PC-9 (cell line): ENCODE results near the gene SPATC1L. TPM values are rescaled to one million over a fixed set of nuclear protein-coding genes. Genes with fewer than 3 reads are reported as not detected.
"Not testable (repeated sequence)": the region's sequence is repeated elsewhere in the genome, so short reads cannot be mapped to it uniquely, and the experiment has no call there.

Experiments
- BruUV-seq: library from RNA; stranded (reverse); fragments of 400-500 nt; replicated peaks from 2 replicates; lab custom pipeline; 2021; lab: Mats Ljungman, UMichigan
- CTCF ChIA-PET: fragments of 300-600 bp; sonication (Branson Sonifier 250); formaldehyde crosslinking; loops from one replicate; lab custom pipeline; 2022; ENCODE audit warnings: antibody characterized with exemption; lab: Charles Lee
- POLR2A ChIA-PET: fragments of 300-600 bp; sonication (Branson Sonifier 250); formaldehyde crosslinking; loops from one replicate; lab custom pipeline; 2022; ENCODE audit warnings: antibody characterized with exemption; ENCODE audit not compliant: unreplicated experiment; lab: Charles Lee
- DNase-seq, 2 experiments: peaks; one replicate each; pipeline versions ENCODE4 v3.0.0 to v3.0.0-alpha.2; 2015 to 2022; ENCODE audit warnings: mixed read lengths in 1 of 2
- H2AFZ ChIP-seq: fragments of 200-600 bp; sonication (generic); 2 replicates; pipeline ENCODE4 v1.8.1; 2017; ENCODE audit warnings: antibody characterized with exemption
- H3F3A ChIP-seq: fragments of 200-600 bp; sonication (generic); 2 replicates; pipeline ENCODE4 v1.8.1; 2017; ENCODE audit warnings: antibody characterized with exemption, mild to moderate bottlenecking, low read depth; ENCODE audit not compliant: insufficient read depth
- H3K27ac ChIP-seq: fragments of 200-600 bp; sonication (generic); 2 replicates; pipeline ENCODE4 v1.6.1; 2016; ENCODE audit warnings: mixed run types
- H3K27me3 ChIP-seq: fragments of 200-600 bp; sonication (generic); 2 replicates; pipeline ENCODE4 v1.6.1; 2016; ENCODE audit warnings: low read depth, mixed run types; ENCODE audit not compliant: insufficient read depth
- H3K36me3 ChIP-seq: fragments of 200-600 bp; sonication (generic); 2 replicates; pipeline ENCODE4 v1.6.1; 2016; ENCODE audit warnings: low read depth, mixed run types
- H3K4me1 ChIP-seq: fragments of 200-600 bp; sonication (generic); replicated peaks from 2 replicates; pipeline ENCODE4 v1.6.1; 2016; ENCODE audit warnings: mixed run types; ENCODE audit not compliant: insufficient read depth
- H3K4me2 ChIP-seq: fragments of 200-600 bp; sonication (generic); 2 replicates; pipeline ENCODE4 v1.6.1; 2017; ENCODE audit warnings: mixed run types
- H3K4me3 ChIP-seq: fragments of 200-600 bp; sonication (generic); 2 replicates; pipeline ENCODE4 v1.6.1; 2016; ENCODE audit warnings: mixed run types
- H3K79me2 ChIP-seq: fragments of 200-600 bp; sonication (generic); 2 replicates; pipeline ENCODE4 v1.6.1; 2017; ENCODE audit warnings: low read depth, mixed run types
- H3K9me2 ChIP-seq: fragments of 200-600 bp; sonication (generic); 2 replicates; pipeline ENCODE4 v1.8.1; 2017; ENCODE audit warnings: mild to moderate bottlenecking; ENCODE audit not compliant: insufficient read depth
- H3K9me3 ChIP-seq: fragments of 200-600 bp; sonication (generic); 2 replicates; pipeline ENCODE4 v1.8.1; 2016; ENCODE audit warnings: low read depth; ENCODE audit not compliant: insufficient read depth
- H4K20me1 ChIP-seq: fragments of 200-600 bp; sonication (generic); 2 replicates; pipeline ENCODE4 v1.8.1; 2017; ENCODE audit not compliant: insufficient read depth
- CTCF ChIP-seq: fragments of 200-600 bp; sonication (generic); conservative IDR thresholded peaks from 2 replicates; pipeline ENCODE4 v1.6.1; 2017; ENCODE audit warnings: mixed run types, antibody characterized with exemption, mild to moderate bottlenecking, moderate library complexity
- EZH2 ChIP-seq: fragments of 200-600 bp; sonication (generic); IDR thresholded peaks from 2 replicates; pipeline ENCODE4 v1.8.0; 2017; ENCODE audit warnings: antibody characterized with exemption, low read depth
- intact Hi-C: fragments of 100-400 bp; cut with micrococcal nuclease; formaldehyde crosslinking; loops from one replicate; pipeline ENCODE4 v1.10.0; 2022; ENCODE audit not compliant: unreplicated experiment
- total RNA-seq: library from RNA; stranded (reverse); gene quantifications from 2 replicates; pipeline ENCODE4 v1.2.3, GENCODE V29; 2021

The SPATC1L gene
- total RNA-seq, 1 experiment from 2014 or later, result 32.7 TPM

- Histone ChIP-seq H3K36me3 (no peaks in the 10 kb centered on the region), H3K27ac (no peak overlapping the region), H3K79me2 (no peaks in the 10 kb centered on the region), H3K9me3 (no peaks in the 10 kb centered on the region), H3K9me2 (no peaks in the 10 kb centered on the region), H3K4me3 (no peak overlapping the region), H2AFZ (no peak overlapping the region), H3K4me2 (no peak overlapping the region), H3F3A (peaks cover 6% of the 10 kb centered on the region; the same call in 1 of the 2 replicates), H4K20me1 (no peaks in the 10 kb centered on the region), H3K4me1 (no peaks in the 10 kb centered on the region), H3K27me3 (no peaks in the 10 kb centered on the region)
- no peak for TF ChIP-seq CTCF
- TF ChIP-seq EZH2, result no peak
- no peak for DNase-seq
- CTCF ChIA-PET, result no interaction called here
- BruUV-seq, result no TSS peak
- intact Hi-C loops, result no loop called here
- POLR2A ChIA-PET, result no interaction called here
Observed at GRCh38 chr21:46205166-46205565, 20.9 kb upstream of the SPATC1L start.

GRCh38 chr21:46203203-46203600 lies 18.9 kb upstream of the SPATC1L start:
- H2AFZ ChIP-seq, result no peak overlapping the region
- H4K20me1 ChIP-seq, result no peaks in the 10 kb centered on the region
- no peaks in the 10 kb centered on the region for H3K4me1 ChIP-seq
- intact Hi-C loops, result no loop called here
- no peak overlapping the region for H3K4me3 ChIP-seq
- no peak overlapping the region for H3K4me2 ChIP-seq
- no peaks in the 10 kb centered on the region for H3K9me2 ChIP-seq
- H3K27me3 ChIP-seq, result no peaks in the 10 kb centered on the region
- no peaks in the 10 kb centered on the region for H3K79me2 ChIP-seq
- CTCF ChIA-PET, result interaction anchor here (0.6 kb wide), 1 partner anchor 68 kb away, joined by 9 read pairs; no protein-coding TSS in a partner anchor
- no peak for DNase-seq
- no peak overlapping the region for H3K27ac ChIP-seq
- TF ChIP-seq EZH2, result no peak
- no peak for TF ChIP-seq CTCF
- POLR2A ChIA-PET, result no interaction called here
- H3K9me3 ChIP-seq, result no peaks in the 10 kb centered on the region
- H3F3A ChIP-seq, result peaks cover 9% of the 10 kb centered on the region; the same call in 1 of the 2 replicates
- BruUV-seq, result no TSS peak
- H3K36me3 ChIP-seq, result no peaks in the 10 kb centered on the region

GRCh38 chr21:46202592-46203202 lies 18.4 kb upstream of the SPATC1L start:
- Histone ChIP-seq H3K9me3 (no peaks in the 10 kb centered on the region), H3K4me2 (no peak overlapping the region), H3K4me1 (no peaks in the 10 kb centered on the region), H2AFZ (no peak overlapping the region), H3K79me2 (no peaks in the 10 kb centered on the region), H3K36me3 (no peaks in the 10 kb centered on the region), H3K9me2 (no peaks in the 10 kb centered on the region), H3K27me3 (no peaks in the 10 kb centered on the region), H3F3A (peaks cover 9% of the 10 kb centered on the region; the same call in 1 of the 2 replicates), H3K27ac (no peak overlapping the region), H4K20me1 (no peaks in the 10 kb centered on the region), H3K4me3 (no peak overlapping the region)
- BruUV-seq, result no TSS peak
- ChIA-PET CTCF (interaction anchor here (0.6 kb wide), 1 partner anchor 68 kb away, joined by 9 read pairs; no protein-coding TSS in a partner anchor), POLR2A (no interaction called here)
- no peak for DNase-seq
- no peak for TF ChIP-seq CTCF
- TF ChIP-seq EZH2, result no peak
- intact Hi-C loops, result no loop called here

GRCh38 chr21:46200877-46201803 lies 16.9 kb upstream of the SPATC1L start:
- H3K27ac ChIP-seq, intact Hi-C loops, H2AFZ ChIP-seq, H4K20me1 ChIP-seq, H3K36me3 ChIP-seq, H3K4me3 ChIP-seq, H3K4me2 ChIP-seq, BruUV-seq, H3K27me3 ChIP-seq, POLR2A ChIA-PET, H3K4me1 ChIP-seq, H3F3A ChIP-seq, H3K79me2 ChIP-seq, H3K9me3 ChIP-seq, H3K9me2 ChIP-seq: not testable (repeated sequence)
- peak in 1 of 2 experiments; percentile 11 for DNase-seq
- CTCF ChIA-PET, result interaction anchor here (0.7 kb wide), 1 partner anchor 261 kb away, joined by 5 read pairs; no protein-coding TSS in a partner anchor
